K562 (cell line): ENCODE results near the gene GON7. TPM values are rescaled to one million over a fixed set of nuclear protein-coding genes. Genes with fewer than 3 reads are reported as not detected.

Experiments used
- ATAC-seq: fragments of 200-7000 bp; cut with Tn5 transposase; 3 replicates; pipeline ENCODE4 v1.9.1; 2020; ENCODE audit warnings: moderate library complexity
- BruUV-seq: library from RNA; stranded (reverse); fragments of 400-500 nt; replicated peaks from 2 replicates; lab custom pipeline; 2021; lab: Mats Ljungman, UMichigan
- CTCF ChIA-PET: fragments of 300-600 bp; formaldehyde crosslinking; extraction: SDS; loops from one replicate; lab custom pipeline; 2021; ENCODE audit warnings: low intra/inter-chr PET ratio; lab: Yijun Ruan, JAX
- POLR2A ChIA-PET: fragments of 300-600, 350-650 bp; sonication (Branson Sonifier 250); formaldehyde crosslinking; extraction: SDS; loops from one replicate; lab custom pipeline; 2021; ENCODE audit warnings: antibody characterized with exemption, inconsistent platforms; lab: Yijun Ruan, JAX
- DNase-seq, 4 experiments: peaks; one replicate each; pipeline versions ENCODE4 v3.0.0 to v3.0.0-alpha.2; 2011 to 2018; ENCODE audit warnings: low spot score in 3 of 4, mixed read lengths in 3 of 4; ENCODE audit errors: extremely low read depth in 1 of 4
- FAIRE-seq: peaks from 2 replicates; lab custom pipeline; 2011; peaks lifted over from hg19 to GRCh38; lab: Jason Lieb, UNC
- H2AFZ ChIP-seq: 2 replicates; pipeline ENCODE4 v1.6.0; 2011; ENCODE audit warnings: low read depth, low read length, control low read depth, inconsistent platforms
- H3K27ac ChIP-seq: fragments of 200-600 bp; 3 replicates; pipeline ENCODE4 v1.8.0; 2011; ENCODE audit warnings: low read depth, mild to moderate bottlenecking, control low read depth, inconsistent platforms, low read length, moderate library complexity, mixed read lengths; ENCODE audit errors: extremely low read depth
- H3K27me3 ChIP-seq, 2 experiments: fragments of 300-600 bp in 1 of 2; 2 replicates in 1 of 2; 3 replicates in 1 of 2; pipeline versions ENCODE4 v1.6.0 to v1.8.0; 2011; ENCODE audit warnings: inconsistent platforms in 2 of 2, low read length in 2 of 2, mild to moderate bottlenecking in 1 of 2, mixed read lengths in 1 of 2, moderate library complexity in 1 of 2; ENCODE audit not compliant: control insufficient read depth in 2 of 2, insufficient read depth in 2 of 2
- H3K36me3 ChIP-seq: fragments of 300-600 bp; 3 replicates; pipeline ENCODE4 v1.8.0; 2011; ENCODE audit warnings: mild to moderate bottlenecking, low read length, inconsistent platforms; ENCODE audit not compliant: control insufficient read depth, insufficient read depth
- H3K4me1 ChIP-seq, 2 experiments: fragments of 200-600 bp in 1 of 2; replicated peaks in 1 of 2; 2 replicates in 1 of 2; 3 replicates in 1 of 2; pipeline versions ENCODE4 v1.5.1 to v1.8.0; 2011; ENCODE audit warnings: inconsistent platforms in 2 of 2, low read length in 2 of 2, mild to moderate bottlenecking in 1 of 2, mixed read lengths in 1 of 2, moderate library complexity in 1 of 2; ENCODE audit not compliant: control insufficient read depth in 2 of 2, insufficient read depth in 2 of 2
- H3K4me2 ChIP-seq: 2 replicates; pipeline ENCODE4 v1.6.1; 2011; ENCODE audit warnings: low read length, control low read depth, inconsistent platforms, mixed read lengths; ENCODE audit not compliant: insufficient read depth
- H3K4me3 ChIP-seq: fragments of 200-600 bp; sonication (generic), shearing (Covaris generic); 2 replicates; pipeline ENCODE4 v1.5.1; 2016; ENCODE audit warnings: control low read depth, inconsistent platforms
- H3K79me2 ChIP-seq: fragments of 200-600 bp; 3 replicates; pipeline ENCODE4 v1.8.0; 2011; ENCODE audit warnings: low read length, inconsistent platforms; ENCODE audit not compliant: control insufficient read depth, insufficient read depth
- H3K9ac ChIP-seq, 2 experiments: 2 replicates each; pipeline versions ENCODE4 v1.6.0 to v1.6.1; 2011; ENCODE audit warnings: low read depth in 2 of 2, low read length in 2 of 2, control low read depth in 1 of 2, inconsistent platforms in 1 of 2, mild to moderate bottlenecking in 1 of 2, mixed read lengths in 1 of 2; ENCODE audit not compliant: insufficient read depth in 1 of 2
- H3K9me1 ChIP-seq: one replicate; pipeline ENCODE4 v1.6.0; 2011; ENCODE audit warnings: inconsistent platforms, mild to moderate bottlenecking, low read length, moderate library complexity; ENCODE audit not compliant: control insufficient read depth, insufficient read depth
- H3K9me3 ChIP-seq: replicated peaks from 2 replicates; pipeline ENCODE4 v1.5.1; 2011; ENCODE audit warnings: low read depth, low read length, inconsistent platforms; ENCODE audit not compliant: control insufficient read depth, insufficient read depth
- H4K20me1 ChIP-seq: replicated peaks from 2 replicates; pipeline ENCODE4 v1.6.1; 2011; ENCODE audit warnings: low read length, inconsistent platforms, mixed read lengths; ENCODE audit not compliant: control insufficient read depth, insufficient read depth
- CHD4 ChIP-seq: fragments of 200-600 bp; sonication (generic); IDR thresholded peaks from 3 replicates; pipeline ENCODE4 v1.6.1; 2012; ENCODE audit warnings: low read depth, mild to moderate bottlenecking, mixed read lengths, low read length, inconsistent platforms; ENCODE audit not compliant: insufficient read depth, insufficient replicate concordance, poor library complexity, severe bottlenecking
- DDX20 ChIP-seq: fragments of 450-650 bp; IDR thresholded peaks from 2 replicates; pipeline ENCODE4 v1.6.1; 2016; ENCODE audit warnings: missing genetic modification characterization, low read depth, mild to moderate bottlenecking, missing compliant biosample characterization, moderate library complexity
- ESRRA ChIP-seq: fragments of 450-650 bp; IDR thresholded peaks from 2 replicates; pipeline ENCODE4 v1.6.1; 2014; ENCODE audit warnings: low read depth, mild to moderate bottlenecking, moderate library complexity, borderline replicate concordance
- KDM1A ChIP-seq, 2 experiments: fragments of 450-650 bp; IDR thresholded peaks; 2 replicates each; pipeline ENCODE4 v1.6.1; 2016; ENCODE audit warnings: mild to moderate bottlenecking in 2 of 2
- MEIS2 ChIP-seq: fragments of 450-650 bp; IDR thresholded peaks from 2 replicates; pipeline ENCODE4 v1.6.1; 2014; ENCODE audit warnings: mild to moderate bottlenecking; ENCODE audit not compliant: partially characterized antibody
- PPARD ChIP-seq: fragments of 250-450 bp; sonication (Bioruptor Pico); IDR thresholded peaks from 2 replicates; pipeline ENCODE4 v1.8.0; 2022; ENCODE audit warnings: inconsistent platforms, mild to moderate bottlenecking, moderate library complexity
- RAD21 ChIP-seq, 2 experiments: fragments of 250-450 bp in 1 of 2; fragments of 450-650 bp in 1 of 2; sonication (Bioruptor Pico) in 1 of 2; formaldehyde crosslinking in 1 of 2; IDR thresholded peaks in 1 of 2; conservative IDR thresholded peaks in 1 of 2; 2 replicates each; pipeline versions ENCODE4 v1.4.0 to v1.8.0; 2020 to 2022; ENCODE audit warnings: mild to moderate bottlenecking in 2 of 2, moderate library complexity in 1 of 2
- RBM25 ChIP-seq: fragments of 200-400 bp; formaldehyde crosslinking; IDR thresholded peaks from 2 replicates; pipeline ENCODE4 v1.6.1; 2018; ENCODE audit warnings: low read length, low read depth, moderate library complexity; ENCODE audit not compliant: severe bottlenecking
- SMARCA4 ChIP-seq: fragments of 450-650 bp; IDR thresholded peaks from 2 replicates; pipeline ENCODE4 v1.6.1; 2016
- SMARCB1 ChIP-seq: IDR thresholded peaks from 2 replicates; pipeline ENCODE4 v1.6.1; 2011; ENCODE audit warnings: improper control_type of control experiment, low read depth; ENCODE audit not compliant: insufficient read length
- TCF3 ChIP-seq: sonication (generic); formaldehyde crosslinking; IDR thresholded peaks from 2 replicates; pipeline ENCODE4 v1.4.0; 2020; ENCODE audit warnings: mild to moderate bottlenecking, missing genetic modification reagents
- TEAD4 ChIP-seq, 2 experiments: sonication (generic) in 1 of 2; formaldehyde crosslinking in 1 of 2; IDR thresholded peaks; 2 replicates each; pipeline versions ENCODE4 v1.6.1 to v1.8.0; 2012 to 2022; ENCODE audit warnings: borderline replicate concordance in 1 of 2, inconsistent platforms in 1 of 2, low read length in 1 of 2, mild to moderate bottlenecking in 1 of 2, missing genetic modification reagents in 1 of 2
- WGBS: fragments of 100-300 bp; shearing (Covaris generic); methylation state at CpG from one replicate; pipeline ENCODE4 v1.1.6; 2016; ENCODE audit warnings: low coverage, mixed read lengths; ENCODE audit not compliant: insufficient coverage; ENCODE audit errors: missing lambda C conversion rate; 5-methylcytosine and 5-hydroxymethylcytosine counted together
- in situ Hi-C: fragments of 300-500 bp; cut with MboI; formaldehyde crosslinking; loops from 4 replicates; pipeline ENCODE4 v1.15.0; 2018; ENCODE audit warnings: inconsistent platforms, mixed read lengths
- intact Hi-C: fragments of 100-400 bp; cut with micrococcal nuclease; formaldehyde crosslinking; loops from 2 replicates; pipeline ENCODE4 v1.14.2; 2022
- polyA plus RNA-seq, 8 experiments: library from polyadenylated mRNA; depleted of rRNA in 4 of 8; stranded (reverse) in 5 of 8; unstranded in 3 of 8; fragments of >200 nt; fragmentation: Nextera tagmentation in 2 of 8; fragmentation: Illumina TruSeq in 1 of 8; extraction: Ambion mirVana in 2 of 8; extraction: Trizol in 1 of 8; gene quantifications; 2 replicates each; pipeline versions ENCODE4 v1.2.1 to v1.2.3, GENCODE V29; 2011 to 2014; ENCODE audit warnings: inconsistent platforms in 1 of 8, missing spikeins in 1 of 8
- total RNA-seq, 7 experiments: library from RNA; depleted of rRNA in 6 of 7; stranded (reverse); fragments of >200 nt in 6 of 7; fragmentation: Illumina TruSeq in 2 of 7; extraction: Trizol in 2 of 7; gene quantifications; 2 replicates each; pipeline versions ENCODE4 v1.2.1 to v1.2.3, GENCODE V29; 2011 to 2021; ENCODE audit warnings: low replicate concordance in 1 of 7
- TF ChIP-seq, protein P1 (sequence below), 3 experiments: IDR thresholded peaks in 2 of 3; conservative IDR thresholded peaks in 1 of 3; 2 replicates each; pipeline ENCODE4 v1.5.1; 2011 to 2012; ENCODE audit warnings: low read length in 3 of 3, mild to moderate bottlenecking in 3 of 3, control low read depth in 2 of 3, improper control_type of control experiment in 1 of 3, inconsistent platforms in 1 of 3, low read depth in 1 of 3, mixed read lengths in 1 of 3, moderate library complexity in 1 of 3; ENCODE audit not compliant: insufficient read depth in 2 of 3
- TF ChIP-seq, protein P2 (sequence below): fragments of 450-650 bp; IDR thresholded peaks from 2 replicates; pipeline ENCODE4 v1.6.1; 2016

GON7 gene
- total and polyA plus RNA-seq, 9 of the 15 experiments (the other 6 are each of a cell fraction or from before 2014, with no cell fraction given) = 13.7 to 34.0 (median 23.9) TPM

DNA sequence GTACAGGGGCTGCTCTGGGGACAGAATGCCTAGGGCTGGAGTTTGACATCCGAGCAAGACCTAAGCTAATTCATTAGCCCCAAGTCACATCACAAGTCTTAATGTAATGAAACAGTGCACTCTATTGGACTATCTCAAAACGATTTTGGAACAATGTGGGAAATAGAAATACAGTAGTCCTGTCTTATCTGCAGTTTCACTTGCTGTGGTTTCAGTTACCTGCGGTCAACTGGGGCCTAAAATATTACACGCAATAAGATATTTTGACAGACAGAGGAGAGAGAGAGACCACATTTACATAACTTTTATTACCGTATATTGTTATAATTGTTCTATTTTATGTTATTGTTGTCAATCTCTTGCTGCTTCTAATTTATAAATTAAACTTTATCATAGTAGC, 43.3 kb downstream of the GON7 start:
- H3K36me3 ChIP-seq = no peaks in the 10 kb centered on the region
- H3K9me3 ChIP-seq = no peaks in the 10 kb centered on the region
- intact Hi-C loops (no loop called here), in situ Hi-C loops (no loop called here)
- no peak overlapping the region for H3K27ac ChIP-seq
- no peaks in the 10 kb centered on the region for H3K9me1 ChIP-seq
- peak; percentile 71 for ATAC-seq
- H3K4me3 ChIP-seq = no peak overlapping the region
- no peak for FAIRE-seq
- BruUV-seq = no TSS peak
- no peak overlapping the region for H3K9ac ChIP-seq
- no peaks in the 10 kb centered on the region for H3K79me2 ChIP-seq
- 0% methylated on average over 4 of the region's 5 CpGs for WGBS
- no peak overlapping the region for H3K4me2 ChIP-seq
- H4K20me1 ChIP-seq = no peaks in the 10 kb centered on the region
- peak in 2 of 4 experiments; percentile 17 to 38 for DNase-seq
- POLR2A ChIA-PET = interaction anchor here (0.7 to 1.0 kb wide), 3 partner anchors 18 to 301 kb away, joined by 3 to 4 read pairs (median 3); no protein-coding TSS in a partner anchor
- no peaks in the 10 kb centered on the region; a peak in 1 of 5 replicates for H3K4me1 ChIP-seq
- H2AFZ ChIP-seq = no peak overlapping the region
- CTCF ChIA-PET = interaction anchor here (0.6 kb wide), 1 partner anchor 211 kb away, joined by 3 read pairs; no protein-coding TSS in a partner anchor
- no peak for TF ChIP-seq SMARCA4
- peak in 1 of 2 experiments; percentile 47; a peak in 2 of 4 replicates for TF ChIP-seq RAD21 (CRISPR knock-in tag; conservative IDR thresholded peaks at IDR 0.05 in 1 of 2, IDR thresholded peaks at IDR 0.05 in 1 of 2)
- TF ChIP-seq, protein P1, sequence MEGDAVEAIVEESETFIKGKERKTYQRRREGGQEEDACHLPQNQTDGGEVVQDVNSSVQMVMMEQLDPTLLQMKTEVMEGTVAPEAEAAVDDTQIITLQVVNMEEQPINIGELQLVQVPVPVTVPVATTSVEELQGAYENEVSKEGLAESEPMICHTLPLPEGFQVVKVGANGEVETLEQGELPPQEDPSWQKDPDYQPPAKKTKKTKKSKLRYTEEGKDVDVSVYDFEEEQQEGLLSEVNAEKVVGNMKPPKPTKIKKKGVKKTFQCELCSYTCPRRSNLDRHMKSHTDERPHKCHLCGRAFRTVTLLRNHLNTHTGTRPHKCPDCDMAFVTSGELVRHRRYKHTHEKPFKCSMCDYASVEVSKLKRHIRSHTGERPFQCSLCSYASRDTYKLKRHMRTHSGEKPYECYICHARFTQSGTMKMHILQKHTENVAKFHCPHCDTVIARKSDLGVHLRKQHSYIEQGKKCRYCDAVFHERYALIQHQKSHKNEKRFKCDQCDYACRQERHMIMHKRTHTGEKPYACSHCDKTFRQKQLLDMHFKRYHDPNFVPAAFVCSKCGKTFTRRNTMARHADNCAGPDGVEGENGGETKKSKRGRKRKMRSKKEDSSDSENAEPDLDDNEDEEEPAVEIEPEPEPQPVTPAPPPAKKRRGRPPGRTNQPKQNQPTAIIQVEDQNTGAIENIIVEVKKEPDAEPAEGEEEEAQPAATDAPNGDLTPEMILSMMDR (IDR thresholded peaks at IDR 0.05 in 2 of 3, conservative IDR thresholded peaks at IDR 0.05 in 1 of 3; ENCODE audit: insufficient read depth in 2 of 3, low read depth in 1 of 3, low read length in 3 of 3) = peak in 1 of 3 experiments; percentile 21; a peak in 1 of 6 replicates
- no peak for TF ChIP-seq DDX20 (tag)
- TF ChIP-seq, protein P2, sequence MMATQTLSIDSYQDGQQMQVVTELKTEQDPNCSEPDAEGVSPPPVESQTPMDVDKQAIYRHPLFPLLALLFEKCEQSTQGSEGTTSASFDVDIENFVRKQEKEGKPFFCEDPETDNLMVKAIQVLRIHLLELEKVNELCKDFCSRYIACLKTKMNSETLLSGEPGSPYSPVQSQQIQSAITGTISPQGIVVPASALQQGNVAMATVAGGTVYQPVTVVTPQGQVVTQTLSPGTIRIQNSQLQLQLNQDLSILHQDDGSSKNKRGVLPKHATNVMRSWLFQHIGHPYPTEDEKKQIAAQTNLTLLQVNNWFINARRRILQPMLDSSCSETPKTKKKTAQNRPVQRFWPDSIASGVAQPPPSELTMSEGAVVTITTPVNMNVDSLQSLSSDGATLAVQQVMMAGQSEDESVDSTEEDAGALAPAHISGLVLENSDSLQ = peak; percentile 59; the same call in 1 of the 2 replicates
- 0 out of 4 replicates have a peak, but pooled peaks of 1 of the 2 experiments have one; percentile 8 for TF ChIP-seq KDM1A (IDR thresholded peaks at IDR 0.05)
- 0 out of 2 replicates have a peak, but pooled peaks have one; percentile 19 for TF ChIP-seq TCF3 (CRISPR knock-in tag)
- TF ChIP-seq PPARD (CRISPR knock-in tag) = no peak
- TF ChIP-seq CHD4 = no peak
- no peak for TF ChIP-seq SMARCB1
- peak; percentile 12 for TF ChIP-seq MEIS2
- TF ChIP-seq ESRRA = peak; percentile 76; the same call in 1 of the 2 replicates
- peak; percentile 18; the same call in 1 of the 2 replicates for TF ChIP-seq TEAD4 (IDR thresholded peaks at IDR 0.05; ENCODE audit: low read length)
- TF ChIP-seq TEAD4 (CRISPR knock-in tag; IDR thresholded peaks at IDR 0.05; ENCODE audit: borderline replicate concordance) = no peak
- TF ChIP-seq RBM25 = peak; percentile 12
- no peaks in the 10 kb centered on the region for H3K27me3 ChIP-seq
